NCI-H524 (cell line): ENCODE results near the gene MACROD1.

Experiments
- DNase-seq, 2 experiments: peaks; one replicate each; lab custom pipeline; 2025; lab: John Stamatoyannopoulos, UW

MACROD1 gene

GRCh38 chr11:64074239-64074638, 91.7 kb downstream of the MACROD1 start:
- DNase-seq = no peak

GRCh38 chr11:64073542-64073941, 92.4 kb downstream of the MACROD1 start:
- DNase-seq = no peak

- no peak for DNase-seq
These were observed 93.0 kb downstream of the MACROD1 start for GRCh38 chr11:64072871-64073270.

- DNase-seq = no peak
These were observed 93.5 kb downstream of the MACROD1 start for GRCh38 chr11:64072403-64072802.

- no peak for DNase-seq
These were observed 94.1 kb downstream of the MACROD1 start for GRCh38 chr11:64071849-64072248.

GRCh38 chr11:64070314-64070681, 95.6 kb downstream of the MACROD1 start:
- DNase-seq = no peak

- no peak for DNase-seq
These were observed 96.3 kb downstream of the MACROD1 start for GRCh38 chr11:64069401-64070313.

- no peak for DNase-seq
These were observed 97.1 kb downstream of the MACROD1 start for GRCh38 chr11:64068705-64069400.

GRCh38 chr11:64067230-64067993, 98.5 kb downstream of the MACROD1 start:
- DNase-seq = no peak

- no peak for DNase-seq
These were observed 100.2 kb downstream of the MACROD1 start for GRCh38 chr11:64065712-64066111.

GRCh38 chr11:64065141-64065465, 100.8 kb downstream of the MACROD1 start:
- no peak for DNase-seq

GRCh38 chr11:64064374-64065140, 101.4 kb downstream of the MACROD1 start:
- no peak for DNase-seq

GRCh38 chr11:64063777-64064176, 102.1 kb downstream of the MACROD1 start:
- no peak for DNase-seq

- no peak for DNase-seq
These were observed 103.5 kb downstream of the MACROD1 start for GRCh38 chr11:64062185-64063039.

GRCh38 chr11:64060861-64061444, 105.0 kb downstream of the MACROD1 start:
- DNase-seq = peak in 1 of 2 experiments; percentile 72

GRCh38 chr11:64060263-64060860, 105.6 kb downstream of the MACROD1 start:
- DNase-seq = no peak

GRCh38 chr11:64059339-64060140, 106.4 kb downstream of the MACROD1 start:
- DNase-seq = no peak

- DNase-seq = peak; percentile 33 to 55
These were observed 107.4 kb downstream of the MACROD1 start for GRCh38 chr11:64058494-64058893.

GRCh38 chr11:64057890-64058289, 108.0 kb downstream of the MACROD1 start:
- DNase-seq = peak; percentile 31 to 78
